OCI-LY1 (cell line): ENCODE data around the gene CDKN2B-AS1.

Source experiments
- H2AFZ ChIP-seq: fragments of 200-600 bp; sonication (generic), shearing (Covaris generic); 2 replicates; pipeline ENCODE4 v1.6.0; 2014; ENCODE audit warnings: antibody characterized with exemption, mild to moderate bottlenecking, low read length
- H3F3A ChIP-seq: fragments of 200-600 bp; sonication (generic), shearing (Covaris generic); 2 replicates; pipeline ENCODE4 v1.6.0; 2014; ENCODE audit warnings: mild to moderate bottlenecking, antibody characterized with exemption, low read length, moderate library complexity; ENCODE audit not compliant: insufficient read depth
- H3K27ac ChIP-seq: fragments of 200-600 bp; sonication (generic); 2 replicates; pipeline ENCODE4 v1.5.1; 2014; ENCODE audit warnings: low read length, mixed run types, mild to moderate bottlenecking, low read depth; ENCODE audit not compliant: poor library complexity, severe bottlenecking
- H3K27me3 ChIP-seq: fragments of 200-600 bp; sonication (generic); 2 replicates; pipeline ENCODE4 v1.6.0; 2014; ENCODE audit warnings: antibody characterized with exemption, mild to moderate bottlenecking, low read length, moderate library complexity; ENCODE audit not compliant: insufficient read depth
- H3K36me3 ChIP-seq: fragments of 200-600 bp; sonication (generic); 2 replicates; pipeline ENCODE4 v1.6.1; 2014; ENCODE audit warnings: mild to moderate bottlenecking, antibody characterized with exemption, low read length, moderate library complexity, mixed read lengths; ENCODE audit not compliant: insufficient read depth
- H3K4me1 ChIP-seq: fragments of 200-600 bp; sonication (generic); 2 replicates; pipeline ENCODE4 v1.5.1; 2014; ENCODE audit warnings: mild to moderate bottlenecking, low read length, moderate library complexity; ENCODE audit not compliant: insufficient read depth, severe bottlenecking
- H3K4me2 ChIP-seq: fragments of 200-600 bp; sonication (generic), shearing (Covaris generic); 2 replicates; pipeline ENCODE4 v1.6.1; 2014; ENCODE audit warnings: low read length
- H3K4me3 ChIP-seq: fragments of 200-600 bp; sonication (generic); 2 replicates; pipeline ENCODE4 v1.5.1; 2014; ENCODE audit warnings: low read length, low read depth, mild to moderate bottlenecking, mixed read lengths; ENCODE audit not compliant: poor library complexity, severe bottlenecking
- H3K79me2 ChIP-seq: fragments of 200-600 bp; shearing (Covaris generic); 2 replicates; pipeline ENCODE4 v1.6.1; 2016; ENCODE audit warnings: mixed run types, low read length, mixed read lengths; ENCODE audit not compliant: insufficient read depth
- H3K9ac ChIP-seq: fragments of 200-600 bp; sonication (generic), shearing (Covaris generic); 2 replicates; pipeline ENCODE4 v1.6.1; 2014; ENCODE audit warnings: mild to moderate bottlenecking, low read length, mixed read lengths
- H3K9me2 ChIP-seq: fragments of 200-600 bp; sonication (generic), shearing (Covaris generic); 2 replicates; pipeline ENCODE4 v1.6.1; 2014; ENCODE audit warnings: low read depth, mild to moderate bottlenecking, low read length, mixed read lengths
- H3K9me3 ChIP-seq: fragments of 200-600 bp; shearing (Covaris generic); 2 replicates; pipeline ENCODE4 v1.6.1; 2014; ENCODE audit warnings: low read length, mixed read lengths
- H4K20me1 ChIP-seq: fragments of 200-600 bp; sonication (generic), shearing (Covaris generic); 2 replicates; pipeline ENCODE4 v1.6.0; 2016; ENCODE audit warnings: mild to moderate bottlenecking, low read length; ENCODE audit not compliant: insufficient read depth
- EZH2 ChIP-seq: fragments of 200-600 bp; sonication (generic), shearing (Covaris generic); IDR thresholded peaks from 2 replicates; pipeline ENCODE4 v1.8.0; 2017; ENCODE audit warnings: borderline replicate concordance, mixed run types, mild to moderate bottlenecking, antibody characterized with exemption, low read length, moderate library complexity, mixed read lengths
- TF ChIP-seq, protein P1 (sequence below): fragments of 200-600 bp; sonication (generic), shearing (Covaris generic); IDR thresholded peaks from 2 replicates; pipeline ENCODE4 v1.5.1; 2017; ENCODE audit warnings: mild to moderate bottlenecking, antibody characterized with exemption, low read length, moderate library complexity, mixed read lengths

CDKN2B-AS1 gene

DNA sequence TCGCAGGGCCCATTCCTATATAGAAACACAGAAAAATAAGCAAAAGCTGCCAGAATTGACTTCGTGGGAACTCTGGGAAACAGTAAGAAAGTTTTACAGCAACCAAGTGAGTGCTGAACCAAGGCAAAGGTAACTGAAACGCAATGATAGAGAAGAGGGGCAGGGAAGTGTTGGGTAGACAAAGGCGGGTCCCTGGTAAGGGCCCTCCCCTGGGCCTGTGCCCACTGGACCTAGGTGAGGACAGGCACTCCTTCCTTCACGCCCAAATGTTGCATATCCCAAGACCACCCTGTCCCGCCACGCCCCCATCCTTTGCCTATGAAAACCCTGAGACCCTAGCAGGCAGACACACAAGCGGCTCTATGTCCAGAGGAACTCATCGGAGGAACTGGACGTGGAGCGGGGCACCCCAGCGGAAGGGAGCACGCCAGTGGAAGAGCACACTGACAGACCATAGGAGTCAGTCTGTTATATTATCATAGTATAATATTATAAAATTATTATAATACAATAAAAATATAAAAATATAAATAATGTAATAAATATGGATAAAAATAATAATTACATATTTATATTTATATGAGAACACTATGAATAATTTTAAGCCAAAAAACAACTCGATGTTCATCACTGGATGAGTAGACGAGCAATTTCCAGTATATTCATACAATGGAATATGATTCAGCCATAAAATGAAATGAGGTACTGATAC lies 28.3 kb upstream of the CDKN2B-AS1 start:
- peak overlapping the region; percentile 77 for H3K4me2 ChIP-seq

DNA sequence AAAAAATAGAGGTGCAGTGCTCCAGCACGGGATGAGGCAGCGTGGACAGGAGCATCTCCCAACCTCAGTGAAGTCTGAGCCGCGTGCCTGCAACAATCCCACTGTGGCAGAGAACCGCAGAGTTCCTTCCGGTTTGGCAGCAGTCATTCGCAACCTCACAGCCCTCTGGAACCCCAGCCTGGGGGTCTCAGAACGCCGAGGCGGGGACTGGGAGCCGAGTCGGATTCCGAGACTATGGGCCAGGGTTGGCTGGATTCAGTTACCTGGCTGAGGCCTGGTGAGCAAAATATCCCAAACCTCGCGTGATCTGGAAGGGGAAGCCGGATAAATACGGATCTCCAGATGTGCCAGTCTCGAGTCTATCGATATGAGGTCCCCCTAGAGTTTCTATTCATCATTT lies 27.4 kb upstream of the CDKN2B-AS1 start:
- H3K4me1 ChIP-seq: peaks cover 17% of the 10 kb centered on the region
- no peaks in the 10 kb centered on the region; the same call in 1 of the 2 replicates for H3K9me3 ChIP-seq
- H3K9ac ChIP-seq: no peak overlapping the region
- H3K4me3 ChIP-seq: no peak overlapping the region
- H2AFZ ChIP-seq: no peak overlapping the region
- no peak overlapping the region for H3K4me2 ChIP-seq
- H3K27me3 ChIP-seq: no peaks in the 10 kb centered on the region
- H3K36me3 ChIP-seq: peaks cover 52% of the 10 kb centered on the region
- no peaks in the 10 kb centered on the region for H4K20me1 ChIP-seq
- peaks cover 7% of the 10 kb centered on the region; the same call in 1 of the 2 replicates for H3K79me2 ChIP-seq
- H3K27ac ChIP-seq: no peak overlapping the region
- no peaks in the 10 kb centered on the region for H3F3A ChIP-seq
- no peaks in the 10 kb centered on the region for H3K9me2 ChIP-seq
- TF ChIP-seq, protein P1, sequence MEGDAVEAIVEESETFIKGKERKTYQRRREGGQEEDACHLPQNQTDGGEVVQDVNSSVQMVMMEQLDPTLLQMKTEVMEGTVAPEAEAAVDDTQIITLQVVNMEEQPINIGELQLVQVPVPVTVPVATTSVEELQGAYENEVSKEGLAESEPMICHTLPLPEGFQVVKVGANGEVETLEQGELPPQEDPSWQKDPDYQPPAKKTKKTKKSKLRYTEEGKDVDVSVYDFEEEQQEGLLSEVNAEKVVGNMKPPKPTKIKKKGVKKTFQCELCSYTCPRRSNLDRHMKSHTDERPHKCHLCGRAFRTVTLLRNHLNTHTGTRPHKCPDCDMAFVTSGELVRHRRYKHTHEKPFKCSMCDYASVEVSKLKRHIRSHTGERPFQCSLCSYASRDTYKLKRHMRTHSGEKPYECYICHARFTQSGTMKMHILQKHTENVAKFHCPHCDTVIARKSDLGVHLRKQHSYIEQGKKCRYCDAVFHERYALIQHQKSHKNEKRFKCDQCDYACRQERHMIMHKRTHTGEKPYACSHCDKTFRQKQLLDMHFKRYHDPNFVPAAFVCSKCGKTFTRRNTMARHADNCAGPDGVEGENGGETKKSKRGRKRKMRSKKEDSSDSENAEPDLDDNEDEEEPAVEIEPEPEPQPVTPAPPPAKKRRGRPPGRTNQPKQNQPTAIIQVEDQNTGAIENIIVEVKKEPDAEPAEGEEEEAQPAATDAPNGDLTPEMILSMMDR: no peak
- TF ChIP-seq EZH2: no peak

More for the DNA sequence above, 28.3 kb upstream of the CDKN2B-AS1 start:
- Histone ChIP-seq H3K79me2 (no peaks in the 10 kb centered on the region), H4K20me1 (no peaks in the 10 kb centered on the region), H3K9ac (no peak overlapping the region), H3K9me3 (no peaks in the 10 kb centered on the region; the same call in 1 of the 2 replicates), H3K36me3 (peaks cover 46% of the 10 kb centered on the region), H3F3A (no peaks in the 10 kb centered on the region), H3K9me2 (no peaks in the 10 kb centered on the region), H3K27me3 (no peaks in the 10 kb centered on the region), H2AFZ (no peak overlapping the region), H3K27ac (peak overlapping the region; percentile 66), H3K4me1 (peaks cover 17% of the 10 kb centered on the region), H3K4me3 (no peak overlapping the region)
- TF ChIP-seq, protein P1: no peak
- TF ChIP-seq EZH2: no peak

DNA sequence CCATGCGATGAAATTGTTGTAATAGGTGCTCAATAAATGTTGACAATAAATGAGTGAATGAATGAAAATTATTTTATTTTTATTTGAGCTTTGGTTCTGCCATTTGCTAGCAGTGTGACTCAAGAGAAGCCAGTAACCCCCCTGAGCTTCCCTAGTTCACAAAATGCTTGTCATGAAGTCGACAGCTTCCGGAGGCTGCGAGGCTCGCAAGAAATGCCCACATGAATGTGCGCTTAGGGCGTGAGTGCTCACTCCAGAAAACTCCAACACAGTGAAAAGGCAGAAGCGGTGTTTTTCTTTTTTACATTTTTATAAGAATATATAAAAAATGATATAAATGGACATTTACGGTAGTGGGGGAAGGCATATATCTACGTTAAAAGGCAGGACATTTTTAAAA lies 26.9 kb upstream of the CDKN2B-AS1 start:
- Histone ChIP-seq H3K4me3 (no peak overlapping the region), H2AFZ (no peak overlapping the region), H3K27me3 (no peaks in the 10 kb centered on the region), H3K9me2 (no peaks in the 10 kb centered on the region), H3K9ac (no peak overlapping the region), H3K36me3 (peaks cover 58% of the 10 kb centered on the region), H3K27ac (no peak overlapping the region), H3K4me2 (no peak overlapping the region), H3K79me2 (peaks cover 13% of the 10 kb centered on the region), H4K20me1 (no peaks in the 10 kb centered on the region), H3F3A (no peaks in the 10 kb centered on the region), H3K9me3 (no peaks in the 10 kb centered on the region; the same call in 1 of the 2 replicates), H3K4me1 (peaks cover 19% of the 10 kb centered on the region)
- no peak for TF ChIP-seq EZH2
- TF ChIP-seq, protein P1: no peak
